Measurements from ENCODE around the gene ZNF746. TPM values are rescaled to one million over a fixed set of nuclear protein-coding genes. Genes with fewer than 3 reads are reported as not detected.

The ZNF746 gene
- polyA plus RNA-seq, 2 of the 4 experiments (the other 2 are of a cell fraction): 6.8 to 10.7 TPM

DNA sequence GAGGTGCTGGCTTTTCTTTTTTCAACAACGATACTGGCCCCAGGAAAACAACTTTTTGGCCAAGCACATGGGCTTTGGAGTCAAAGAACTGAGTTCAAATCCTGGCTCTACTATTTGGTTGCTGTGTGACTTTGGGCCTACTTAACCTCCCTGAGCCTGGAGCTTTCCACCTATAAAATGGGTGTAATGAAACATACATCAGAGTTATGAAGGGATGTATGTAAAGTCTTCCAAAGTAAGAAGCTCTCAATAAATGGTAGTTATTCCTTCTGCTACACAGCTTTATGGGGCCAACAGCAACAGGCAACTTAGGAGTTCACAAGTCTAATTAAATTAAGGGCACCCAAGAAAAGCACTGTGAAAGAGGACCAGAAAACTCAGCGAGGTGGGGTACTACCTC, 69.7 kb downstream of the ZNF746 start:
- DNase-seq (ENCODE audit: low read depth in 1 of 2, low spot score in 1 of 2) (no peak), ATAC-seq (no peak), FAIRE-seq (no peak)
- TF ChIP-seq ZNF302 (CRISPR knock-in tag; IDR thresholded peaks at IDR 0.05): no peak
- H3K4me2 ChIP-seq: no peak overlapping the region
- no peak overlapping the region for H3K4me3 ChIP-seq
- WGBS (ENCODE audit: missing lambda C conversion rate): 91% methylated on average over 2 of the region's 2 CpGs
- H3K27ac ChIP-seq: no peak overlapping the region
- ChIA-PET CTCF (no interaction called here), POLR2A (no interaction called here)
- no peaks in the 10 kb centered on the region for H3K9me3 ChIP-seq
- H3K4me1 ChIP-seq: no peaks in the 10 kb centered on the region

- Histone ChIP-seq H3K4me2 (no peak overlapping the region), H3K4me1 (no peaks in the 10 kb centered on the region), H3K9me3 (no peaks in the 10 kb centered on the region), H3K4me3 (no peak overlapping the region), H3K27ac (no peak overlapping the region)
- no peak for FAIRE-seq
- ChIA-PET CTCF (interaction anchor here (0.7 to 1.3 kb wide), 2 partner anchors 23 to 1206 kb away, joined by 3 read pairs; no protein-coding TSS in a partner anchor), POLR2A (no interaction called here)
- TF ChIP-seq NPAS2 (CRISPR knock-in tag; IDR thresholded peaks at IDR 0.05; ENCODE audit: borderline replicate concordance): no peak
- no peak for TF ChIP-seq EP300 (IDR thresholded peaks at IDR 0.05)
- no peak for TF ChIP-seq MAZ (IDR thresholded peaks at IDR 0.05; ENCODE audit: borderline replicate concordance, low read depth, low read length)
- TF ChIP-seq ESRRA (IDR thresholded peaks at IDR 0.05; ENCODE audit: borderline replicate concordance, low read length): no peak
- no peak for TF ChIP-seq ZC3H11A (IDR thresholded peaks at IDR 0.05)
- no peak for TF ChIP-seq RNF2 (IDR thresholded peaks at IDR 0.05; ENCODE audit: borderline replicate concordance, low read depth)
- 87% methylated on average over 4 of the region's 4 CpGs for WGBS (ENCODE audit: missing lambda C conversion rate)
- no peak for ATAC-seq
- no peak for DNase-seq (ENCODE audit: low read depth in 1 of 2, low spot score in 1 of 2)
Observed at GRCh38 chr7:149427096-149427680, 70.4 kb downstream of the ZNF746 start.

GRCh38 chr7:149423449-149424110, 74.0 kb downstream of the ZNF746 start:
- ATAC-seq: no peak
- POLR2A ChIA-PET: interaction anchor here (1.2 kb wide), 1 partner anchor 114 kb away, joined by 3 read pairs; no protein-coding TSS in a partner anchor

More at GRCh38 chr7:149423449-149424110, 74.0 kb downstream of the ZNF746 start:
- WGBS (ENCODE audit: missing lambda C conversion rate): 93% methylated on average over 24 of the region's 24 CpGs
- Histone ChIP-seq H3K9me3 (no peaks in the 10 kb centered on the region), H3K4me3 (no peak overlapping the region), H3K27ac (no peak overlapping the region), H3K4me2 (no peak overlapping the region), H3K4me1 (no peaks in the 10 kb centered on the region)
- FAIRE-seq (no peak), DNase-seq (ENCODE audit: low read depth in 1 of 2, low spot score in 1 of 2) (no peak)
- no peak for TF ChIP-seq RCOR1 (IDR thresholded peaks at IDR 0.05; ENCODE audit: low read depth, low read length)
- TF ChIP-seq HES2 (IDR thresholded peaks at IDR 0.05): no peak
- no peak for TF ChIP-seq ZFP36 (IDR thresholded peaks at IDR 0.05; ENCODE audit: borderline replicate concordance, partially characterized antibody)
- TF ChIP-seq PBX3 (IDR thresholded peaks at IDR 0.05): no peak
- TF ChIP-seq NPAS2 (CRISPR knock-in tag; IDR thresholded peaks at IDR 0.05; ENCODE audit: borderline replicate concordance): no peak
- no peak for TF ChIP-seq FOXS1 (CRISPR knock-in tag; IDR thresholded peaks at IDR 0.05)
- TF ChIP-seq RNF2 (IDR thresholded peaks at IDR 0.05; ENCODE audit: borderline replicate concordance, low read depth): no peak
- TF ChIP-seq USF2 (IDR thresholded peaks at IDR 0.05): no peak
- no peak for TF ChIP-seq TP53 (CRISPR knock-in tag; IDR thresholded peaks at IDR 0.05)
- no peak for TF ChIP-seq POLR2A (IDR thresholded peaks at IDR 0.05; ENCODE audit: low read length)
- TF ChIP-seq CTCF (IDR thresholded peaks at IDR 0.05): no peak
- TF ChIP-seq HOXB5 (CRISPR knock-in tag; IDR thresholded peaks at IDR 0.05): no peak
- no peak for TF ChIP-seq JUN (IDR thresholded peaks at IDR 0.05)
- TF ChIP-seq NFE2L2 (conservative IDR thresholded peaks at IDR 0.05; ENCODE audit: low read length): no peak
- TF ChIP-seq, protein P1, sequence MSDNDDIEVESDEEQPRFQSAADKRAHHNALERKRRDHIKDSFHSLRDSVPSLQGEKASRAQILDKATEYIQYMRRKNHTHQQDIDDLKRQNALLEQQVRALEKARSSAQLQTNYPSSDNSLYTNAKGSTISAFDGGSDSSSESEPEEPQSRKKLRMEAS (IDR thresholded peaks at IDR 0.05): no peak
- no peak for TF ChIP-seq EHMT2 (IDR thresholded peaks at IDR 0.05; ENCODE audit: low read depth)
- no peak for TF ChIP-seq GATA3 (IDR thresholded peaks at IDR 0.05; ENCODE audit: borderline replicate concordance)
- CTCF ChIA-PET: interaction anchor here (0.7 to 3.3 kb wide), 7 partner anchors 11 to 156 kb away, joined by 3 to 19 read pairs (median 7); partner anchors contain the start of gene ZNF777

Data from A549 (cell line).